ENCODE data around the gene MGST2. TPM values are rescaled to one million over a fixed set of nuclear protein-coding genes. Genes with fewer than 3 reads are reported as not detected.
"Not testable (repeated sequence)": the region's sequence is repeated elsewhere in the genome, so short reads cannot be mapped to it uniquely, and the experiment has no call there.

The MGST2 gene
- total and polyA plus RNA-seq, 2 donors from 2014 or later, result 62.8 to 168 TPM

DNA sequence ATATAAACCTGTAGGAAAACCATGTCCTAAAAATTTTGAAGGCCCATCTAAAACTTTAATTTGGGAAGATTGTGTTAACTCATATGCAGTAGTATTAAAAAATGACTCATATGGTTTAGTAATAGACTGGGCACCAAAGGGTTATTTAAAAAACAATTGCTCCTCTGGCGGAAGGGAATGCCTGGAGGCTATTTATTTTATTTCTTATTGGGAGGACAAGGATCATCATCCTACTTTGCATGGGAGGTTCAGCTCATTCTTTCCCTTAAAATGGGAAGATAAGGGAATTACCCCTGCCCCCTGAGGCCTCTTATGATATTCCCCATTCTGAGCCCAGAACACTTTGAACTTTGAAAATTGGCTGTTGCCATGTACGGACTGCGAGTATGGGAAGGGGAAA is 29.7 kb upstream of the MGST2 start:
- DNase-seq (no peak), FAIRE-seq (no peak)
- Histone ChIP-seq H3K4me3 (ENCODE audit: low read length in 3 of 3) (no peak overlapping the region), H3K36me3 (ENCODE audit: control insufficient read depth in 2 of 3, insufficient read depth in 3 of 3, low read length in 3 of 3) (no peaks in the 10 kb centered on the region), H3K9ac (ENCODE audit: low read length in 3 of 3) (no peak overlapping the region), H3K4me1 (ENCODE audit: control insufficient read depth in 2 of 3, insufficient read depth in 2 of 3, low read depth in 1 of 3, low read length in 3 of 3) (peaks cover 0 to 9% (median 5%) of the 10 kb centered on the region in 3 donors), H3K27me3 (ENCODE audit: control insufficient read depth, insufficient read depth, low read length) (no peaks in the 10 kb centered on the region), H3K27ac (ENCODE audit: low read depth in 2 of 2, low read length in 2 of 2) (no peak overlapping the region), H3K9me3 (ENCODE audit: control insufficient read depth in 2 of 3, insufficient read depth in 1 of 3, low read length in 3 of 3) (peaks cover 0 to 9% (median 0%) of the 10 kb centered on the region in 3 donors)
- intact Hi-C loops (cut with DNase I), result no loop called here
- TF ChIP-seq, protein P1, sequence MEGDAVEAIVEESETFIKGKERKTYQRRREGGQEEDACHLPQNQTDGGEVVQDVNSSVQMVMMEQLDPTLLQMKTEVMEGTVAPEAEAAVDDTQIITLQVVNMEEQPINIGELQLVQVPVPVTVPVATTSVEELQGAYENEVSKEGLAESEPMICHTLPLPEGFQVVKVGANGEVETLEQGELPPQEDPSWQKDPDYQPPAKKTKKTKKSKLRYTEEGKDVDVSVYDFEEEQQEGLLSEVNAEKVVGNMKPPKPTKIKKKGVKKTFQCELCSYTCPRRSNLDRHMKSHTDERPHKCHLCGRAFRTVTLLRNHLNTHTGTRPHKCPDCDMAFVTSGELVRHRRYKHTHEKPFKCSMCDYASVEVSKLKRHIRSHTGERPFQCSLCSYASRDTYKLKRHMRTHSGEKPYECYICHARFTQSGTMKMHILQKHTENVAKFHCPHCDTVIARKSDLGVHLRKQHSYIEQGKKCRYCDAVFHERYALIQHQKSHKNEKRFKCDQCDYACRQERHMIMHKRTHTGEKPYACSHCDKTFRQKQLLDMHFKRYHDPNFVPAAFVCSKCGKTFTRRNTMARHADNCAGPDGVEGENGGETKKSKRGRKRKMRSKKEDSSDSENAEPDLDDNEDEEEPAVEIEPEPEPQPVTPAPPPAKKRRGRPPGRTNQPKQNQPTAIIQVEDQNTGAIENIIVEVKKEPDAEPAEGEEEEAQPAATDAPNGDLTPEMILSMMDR (IDR thresholded peaks at IDR 0.05; ENCODE audit: borderline replicate concordance, extremely low read depth, insufficient read depth), result no peak

DNA sequence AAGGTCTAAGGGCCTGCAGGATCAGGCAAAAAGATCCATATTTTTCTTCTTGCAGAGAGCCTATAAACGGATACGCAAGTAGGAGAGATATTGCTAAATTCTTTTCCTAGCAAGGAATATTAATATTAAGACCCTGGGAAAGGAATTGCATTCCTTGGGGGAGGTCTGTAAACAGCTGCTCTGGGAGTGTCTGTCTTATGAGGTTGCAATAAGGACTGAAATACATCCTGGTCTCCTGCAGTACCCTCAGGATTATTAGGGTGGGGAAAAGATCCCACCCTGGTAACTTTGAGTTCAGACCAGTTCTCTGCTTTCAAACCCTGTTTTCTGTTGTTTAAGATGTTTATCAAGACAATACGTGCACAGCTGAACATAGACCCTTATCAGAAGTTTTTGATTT is 27.3 kb upstream of the MGST2 start:
- H3K9me3 ChIP-seq (ENCODE audit: control insufficient read depth in 2 of 3, insufficient read depth in 1 of 3, low read length in 3 of 3); intact Hi-C loops (cut with DNase I); H3K27ac ChIP-seq (ENCODE audit: low read depth in 2 of 2, low read length in 2 of 2); H3K9ac ChIP-seq (ENCODE audit: low read length in 3 of 3); DNase-seq; FAIRE-seq; H3K36me3 ChIP-seq (ENCODE audit: control insufficient read depth in 2 of 3, insufficient read depth in 3 of 3, low read length in 3 of 3); H3K4me1 ChIP-seq (ENCODE audit: control insufficient read depth in 2 of 3, insufficient read depth in 2 of 3, low read depth in 1 of 3, low read length in 3 of 3); H3K27me3 ChIP-seq (ENCODE audit: control insufficient read depth, insufficient read depth, low read length); H3K4me3 ChIP-seq (ENCODE audit: low read length in 3 of 3): not testable (repeated sequence)

DNA sequence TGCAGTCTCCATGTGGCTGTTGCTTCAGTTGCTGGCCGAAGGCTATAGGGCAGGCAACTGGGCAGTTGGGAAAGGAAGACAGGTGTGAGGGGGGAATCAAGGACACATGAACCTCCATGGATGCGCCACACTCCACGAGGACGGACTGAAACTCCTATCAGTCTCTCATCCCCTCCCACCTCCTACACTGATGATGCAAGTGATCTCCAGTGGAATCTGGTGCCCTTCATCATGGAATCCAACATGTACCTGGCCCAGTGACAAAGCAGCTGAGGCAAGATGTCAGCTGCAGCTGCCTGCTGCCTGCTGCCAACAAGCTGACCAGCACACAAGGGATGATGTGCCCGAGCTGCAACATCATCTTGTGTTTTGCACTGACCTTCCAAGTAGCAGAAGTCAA is 26.0 kb upstream of the MGST2 start:
- no peaks in the 10 kb centered on the region for H3K4me1 ChIP-seq (ENCODE audit: control insufficient read depth in 2 of 3, insufficient read depth in 2 of 3, low read depth in 1 of 3, low read length in 3 of 3)
- no peak overlapping the region for H3K27ac ChIP-seq (ENCODE audit: low read depth in 2 of 2, low read length in 2 of 2)
- H3K9me3 ChIP-seq (ENCODE audit: control insufficient read depth in 2 of 3, insufficient read depth in 1 of 3, low read length in 3 of 3), result peaks cover 0 to 9% (median 0%) of the 10 kb centered on the region in 3 donors
- DNase-seq (no peak), FAIRE-seq (no peak)
- no peaks in the 10 kb centered on the region for H3K36me3 ChIP-seq (ENCODE audit: control insufficient read depth in 2 of 3, insufficient read depth in 3 of 3, low read length in 3 of 3)
- H3K27me3 ChIP-seq (ENCODE audit: control insufficient read depth, insufficient read depth, low read length), result no peaks in the 10 kb centered on the region
- no peak overlapping the region for H3K4me3 ChIP-seq (ENCODE audit: low read length in 3 of 3)
- intact Hi-C loops (cut with DNase I), result no loop called here
- TF ChIP-seq, protein P1 (IDR thresholded peaks at IDR 0.05; ENCODE audit: borderline replicate concordance, extremely low read depth, insufficient read depth), result no peak
- H3K9ac ChIP-seq (ENCODE audit: low read length in 3 of 3), result no peak overlapping the region

- Histone ChIP-seq H3K4me1 (ENCODE audit: control insufficient read depth in 2 of 3, insufficient read depth in 2 of 3, low read depth in 1 of 3, low read length in 3 of 3) (no peaks in the 10 kb centered on the region), H3K9ac (ENCODE audit: low read length in 3 of 3) (no peak overlapping the region), H3K36me3 (ENCODE audit: control insufficient read depth in 2 of 3, insufficient read depth in 3 of 3, low read length in 3 of 3) (no peaks in the 10 kb centered on the region), H3K27ac (ENCODE audit: low read depth in 2 of 2, low read length in 2 of 2) (no peak overlapping the region), H3K4me3 (ENCODE audit: low read length in 3 of 3) (no peak overlapping the region), H3K9me3 (ENCODE audit: control insufficient read depth in 2 of 3, insufficient read depth in 1 of 3, low read length in 3 of 3) (peaks cover 0 to 9% (median 0%) of the 10 kb centered on the region in 3 donors), H3K27me3 (ENCODE audit: control insufficient read depth, insufficient read depth, low read length) (no peaks in the 10 kb centered on the region)
- no peak for FAIRE-seq
- TF ChIP-seq, protein P1 (IDR thresholded peaks at IDR 0.05; ENCODE audit: borderline replicate concordance, extremely low read depth, insufficient read depth), result no peak
- no peak for DNase-seq
- intact Hi-C loops (cut with DNase I), result no loop called here
These were observed 24.4 kb upstream of the MGST2 start for GRCh38 chr4:139641218-139641617.
